ENCODE measurements around the gene TECR. TPM values are rescaled to one million over a fixed set of nuclear protein-coding genes. Genes with fewer than 3 reads are reported as not detected.
A peak's percentile ranks its signal among the peaks of the same experiment; 100 is the strongest.
"Not testable (repeated sequence)": the region's sequence is repeated elsewhere in the genome, so short reads cannot be mapped to it uniquely, and the experiment has no call there.

TECR gene
- total and polyA plus RNA-seq, 2 of the 13 experiments (the other 11 are each of a cell fraction or from before 2014, with no cell fraction given): 54.9 to 121 TPM

GRCh38 chr19:14551134-14552005 is 22.0 kb downstream of the TECR start (continued):
- peak; percentile 30; the same call in 1 of the 2 replicates for TF ChIP-seq SIX4 (CRISPR knock-in tag; IDR thresholded peaks at IDR 0.05)
- peak; percentile 38 for TF ChIP-seq FOSL2 (CRISPR knock-in tag; IDR thresholded peaks at IDR 0.05)
- TF ChIP-seq FOXA3 (CRISPR knock-in tag; IDR thresholded peaks at IDR 0.05): peak; percentile 69
- peak; percentile 38 to 42; a peak in 2 of 4 replicates for TF ChIP-seq NR2F1 (CRISPR knock-in tag; IDR thresholded peaks at IDR 0.05)
- not testable (repeated sequence) for TF ChIP-seq GABPA (IDR thresholded peaks at IDR 0.05; ENCODE audit: low read depth, low read length)
- peak; percentile 9; the same call in 1 of the 2 replicates for TF ChIP-seq GABPA (CRISPR knock-in tag; IDR thresholded peaks at IDR 0.05; ENCODE audit: low read depth)
- peak; percentile 78 for TF ChIP-seq XRCC5 (optimal IDR thresholded peaks at IDR 0.05; ENCODE audit: low read length)
- TF ChIP-seq SAP130 (CRISPR knock-in tag; IDR thresholded peaks at IDR 0.05; ENCODE audit: low read depth): peak; percentile 96
- peak; percentile 80 for TF ChIP-seq FOXK2 (IDR thresholded peaks at IDR 0.05)
- peak; percentile 80 for TF ChIP-seq FOXO1 (CRISPR knock-in tag; IDR thresholded peaks at IDR 0.05)
- TF ChIP-seq SIN3A (IDR thresholded peaks at IDR 0.05; ENCODE audit: borderline replicate concordance, low read depth, low read length): peak; percentile 61; the same call in 1 of the 2 replicates
- TF ChIP-seq THAP9 (CRISPR knock-in tag; IDR thresholded peaks at IDR 0.05; ENCODE audit: borderline replicate concordance): peak; percentile 34; the same call in 1 of the 2 replicates
- peak; percentile 54; the same call in 1 of the 2 replicates for TF ChIP-seq RXRB (CRISPR knock-in tag; IDR thresholded peaks at IDR 0.05; ENCODE audit: borderline replicate concordance)
- peak; percentile 84 for TF ChIP-seq ARID4A (CRISPR knock-in tag; IDR thresholded peaks at IDR 0.05; ENCODE audit: borderline replicate concordance)
- TF ChIP-seq, protein P1, sequence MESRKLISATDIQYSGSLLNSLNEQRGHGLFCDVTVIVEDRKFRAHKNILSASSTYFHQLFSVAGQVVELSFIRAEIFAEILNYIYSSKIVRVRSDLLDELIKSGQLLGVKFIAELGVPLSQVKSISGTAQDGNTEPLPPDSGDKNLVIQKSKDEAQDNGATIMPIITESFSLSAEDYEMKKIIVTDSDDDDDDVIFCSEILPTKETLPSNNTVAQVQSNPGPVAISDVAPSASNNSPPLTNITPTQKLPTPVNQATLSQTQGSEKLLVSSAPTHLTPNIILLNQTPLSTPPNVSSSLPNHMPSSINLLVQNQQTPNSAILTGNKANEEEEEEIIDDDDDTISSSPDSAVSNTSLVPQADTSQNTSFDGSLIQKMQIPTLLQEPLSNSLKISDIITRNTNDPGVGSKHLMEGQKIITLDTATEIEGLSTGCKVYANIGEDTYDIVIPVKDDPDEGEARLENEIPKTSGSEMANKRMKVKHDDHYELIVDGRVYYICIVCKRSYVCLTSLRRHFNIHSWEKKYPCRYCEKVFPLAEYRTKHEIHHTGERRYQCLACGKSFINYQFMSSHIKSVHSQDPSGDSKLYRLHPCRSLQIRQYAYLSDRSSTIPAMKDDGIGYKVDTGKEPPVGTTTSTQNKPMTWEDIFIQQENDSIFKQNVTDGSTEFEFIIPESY (CRISPR knock-in tag; IDR thresholded peaks at IDR 0.05): peak; percentile 54
- peak; percentile 95; the same call in 2 of the 3 replicates for TF ChIP-seq MXI1 (IDR thresholded peaks at IDR 0.05; ENCODE audit: borderline replicate concordance, low read depth, low read length)
- TF ChIP-seq PPARG (CRISPR knock-in tag; conservative IDR thresholded peaks at IDR 0.05): peak; percentile 68
- 0 out of 2 replicates have a peak, but pooled peaks have one; percentile 1 for TF ChIP-seq MAFF (IDR thresholded peaks at IDR 0.05; ENCODE audit: low read depth, low read length)
- TF ChIP-seq NFKB2 (CRISPR knock-in tag; IDR thresholded peaks at IDR 0.05; ENCODE audit: borderline replicate concordance): peak; percentile 38; the same call in 1 of the 2 replicates
- 0 out of 2 replicates have a peak, but pooled peaks have one; percentile 36 for TF ChIP-seq KDM4B (CRISPR knock-in tag; IDR thresholded peaks at IDR 0.05)
- TF ChIP-seq KDM6A (CRISPR knock-in tag; IDR thresholded peaks at IDR 0.05; ENCODE audit: low read depth): 0 out of 2 replicates have a peak, but pooled peaks have one; percentile 36
